Bladder microvascular endothelial cell (primary cell): ENCODE results near the gene PCDHGA10. TPM values are rescaled to one million over a fixed set of nuclear protein-coding genes. Genes with fewer than 3 reads are reported as not detected.

ENCODE experiments used
- total RNA-seq: library from RNA; depleted of rRNA; stranded (reverse); fragments of >200 nt; gene quantifications from 2 replicates; pipeline ENCODE4 v1.2.3, GENCODE V29; 2014

The PCDHGA10 gene
- 2.1 and 5.2 TPM in 2 replicates for total RNA-seq

GRCh38 chr5:141412854-141413539 is at the start of gene PCDHGA10:
Gene PCDHGA10, plus strand, starts transcription at chr5:141412987. Its CDS starts 189 bp downstream, at chr5:141413176.

GRCh38 chr5:141363952-141364660 is 48.7 kb upstream of the PCDHGA10 start, which contains the start of gene PCDHGA5:
Gene PCDHGA5, plus strand, starts transcription at chr5:141364162. Its CDS starts 169 bp downstream, at chr5:141364331.

GRCh38 chr5:141369994-141370848 is 42.6 kb upstream of the PCDHGA10 start, which contains the start of gene PCDHGB3:
Gene PCDHGB3, plus strand, starts transcription at chr5:141370242. Its CDS starts 153 bp downstream, at chr5:141370395.

GRCh38 chr5:141373673-141374317 is 39.0 kb upstream of the PCDHGA10 start, which contains the start of gene PCDHGA6:
Gene PCDHGA6, plus strand, starts transcription at chr5:141373891. Its CDS starts 193 bp downstream, at chr5:141374084.

GRCh38 chr5:141382469-141383294 is 30.1 kb upstream of the PCDHGA10 start, which contains the start of gene PCDHGA7:
Gene PCDHGA7, plus strand, starts transcription at chr5:141382742. Its CDS starts 158 bp downstream, at chr5:141382900.

GRCh38 chr5:141387557-141388311 is 25.1 kb upstream of the PCDHGA10 start, which contains the start of gene PCDHGB4:
Gene PCDHGB4, plus strand, starts transcription at chr5:141387698. Its CDS starts 187 bp downstream, at chr5:141387885.

GRCh38 chr5:141392429-141393198 is 20.2 kb upstream of the PCDHGA10 start, which contains the start of gene PCDHGA8:
Gene PCDHGA8, plus strand, starts transcription at chr5:141392633. Its CDS starts 181 bp downstream, at chr5:141392814.

GRCh38 chr5:141397756-141398551 is 14.8 kb upstream of the PCDHGA10 start, which contains the start of gene PCDHGB5:
Gene PCDHGB5, plus strand, starts transcription at chr5:141397947. Its CDS starts 181 bp downstream, at chr5:141398128.

GRCh38 chr5:141402553-141403243 is 10.1 kb upstream of the PCDHGA10 start, which contains the start of gene PCDHGA9:
Gene PCDHGA9, plus strand, starts transcription at chr5:141402778. Its CDS starts 175 bp downstream, at chr5:141402953.

GRCh38 chr5:141407790-141408505 is 4.8 kb upstream of the PCDHGA10 start, which contains the start of gene PCDHGB6:
Gene PCDHGB6, plus strand, starts transcription at chr5:141408021. Its CDS starts 182 bp downstream, at chr5:141408203.

GRCh38 chr5:141417494-141418172 is 4.8 kb downstream of the PCDHGA10 start, which contains the start of gene PCDHGB7:
Gene PCDHGB7, plus strand, starts transcription at chr5:141417677. Its CDS starts 183 bp downstream, at chr5:141417860.

GRCh38 chr5:141420855-141421488 is 8.2 kb downstream of the PCDHGA10 start, which contains the start of gene PCDHGA11:
Gene PCDHGA11, plus strand, starts transcription at chr5:141421051. Its CDS starts 177 bp downstream, at chr5:141421228.

GRCh38 chr5:141430332-141431113 is 17.7 kb downstream of the PCDHGA10 start, which contains the start of gene PCDHGA12:
Gene PCDHGA12, plus strand, starts transcription at chr5:141430507. Its CDS starts 253 bp downstream, at chr5:141430760.

